HG03196 (cell line): Measurements from ENCODE around the gene ADAMTS14.
"Not testable (repeated sequence)": the region's sequence is repeated elsewhere in the genome, so short reads cannot be mapped to it uniquely, and the experiment has no call there.

Experiments
- ATAC-seq: cut with Tn5 transposase; IDR thresholded peaks from one replicate; pipeline ENCODE4 v1.9.1; 2021; ENCODE audit not compliant: unreplicated experiment

ADAMTS14 gene

DNA sequence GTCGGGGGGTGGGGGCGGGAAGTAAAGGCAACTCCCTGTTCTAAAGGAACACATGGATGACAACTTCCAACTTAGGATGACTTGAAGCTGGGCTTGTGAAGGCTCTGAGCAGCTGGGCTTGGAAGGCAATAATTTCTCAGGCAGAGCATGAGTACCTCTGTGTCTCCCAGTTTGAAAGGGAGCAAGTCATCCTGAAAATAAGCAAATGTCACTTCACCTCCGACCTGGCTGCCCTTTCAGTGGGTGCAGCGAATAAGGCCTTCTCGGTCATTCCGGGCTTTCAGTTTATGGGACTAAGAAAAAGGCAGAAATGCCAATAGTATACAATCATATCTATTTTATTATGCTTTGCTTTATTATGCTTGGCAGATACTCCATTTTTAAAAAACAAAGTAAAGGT lies 15.3 kb upstream of the ADAMTS14 start:
- no peak for ATAC-seq

DNA sequence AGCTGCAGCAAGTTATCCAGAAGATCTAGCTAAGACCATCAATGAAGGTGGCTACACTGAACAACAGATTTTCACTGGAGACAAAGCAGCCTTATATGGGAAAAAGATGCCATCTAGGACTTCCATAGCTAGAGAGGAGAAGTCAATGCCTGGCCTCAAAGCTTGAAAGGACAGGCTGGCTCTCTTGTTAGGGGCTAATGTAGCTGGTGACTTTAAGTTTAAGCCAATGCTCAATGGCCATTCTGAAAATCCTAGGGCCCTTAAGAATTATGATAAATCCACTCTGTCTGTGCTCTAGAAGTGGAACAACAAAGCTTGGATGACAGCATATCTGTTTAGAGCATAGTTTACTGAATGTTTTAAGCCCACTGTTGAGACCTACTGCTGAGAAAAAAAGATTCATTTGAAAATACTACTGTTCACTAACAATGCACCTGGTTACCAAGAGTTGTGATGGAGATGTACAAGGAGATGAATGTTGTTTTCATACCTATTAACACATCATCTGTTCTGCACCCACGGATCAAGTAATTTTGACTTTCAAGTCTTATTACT lies 13.6 kb upstream of the ADAMTS14 start:
- no peak for ATAC-seq

DNA sequence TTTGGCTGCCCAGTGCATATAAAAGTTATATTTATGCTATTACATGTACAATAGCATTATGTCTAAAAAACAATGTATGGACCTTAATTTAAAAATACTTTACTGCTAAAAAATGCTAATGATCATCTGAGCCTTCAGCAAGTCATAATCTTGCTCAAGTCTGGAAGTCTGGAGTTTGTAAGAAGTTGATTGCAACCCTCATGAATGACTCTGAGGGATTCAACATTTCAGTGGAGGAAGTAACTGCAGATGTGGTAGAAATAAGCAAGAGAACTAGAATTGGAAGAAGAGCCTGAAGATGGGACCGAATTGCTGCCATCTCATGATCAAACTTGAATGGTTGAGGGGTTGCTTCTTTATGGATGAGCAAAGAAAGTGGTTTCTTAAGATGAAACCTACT lies 13.0 kb upstream of the ADAMTS14 start:
- ATAC-seq = no peak

DNA sequence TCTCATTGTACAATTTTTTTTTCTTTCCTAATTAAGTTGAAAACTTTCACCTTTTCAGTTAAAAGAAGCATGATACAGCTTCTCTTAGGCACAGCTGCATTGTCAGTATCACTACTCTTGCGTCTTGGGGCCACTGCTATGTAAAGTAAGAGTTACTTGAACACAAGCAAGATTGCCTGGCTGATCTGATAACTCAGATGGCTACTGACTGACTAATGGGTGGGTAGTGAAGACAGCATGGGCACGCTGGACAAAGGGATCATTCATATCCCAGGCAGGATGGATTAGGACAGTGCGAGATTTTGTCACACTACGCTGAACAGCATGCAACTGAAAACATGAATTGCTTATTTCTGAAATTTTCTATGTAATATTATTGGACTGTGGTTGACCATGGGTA lies 11.6 kb upstream of the ADAMTS14 start:
- ATAC-seq = no peak

DNA sequence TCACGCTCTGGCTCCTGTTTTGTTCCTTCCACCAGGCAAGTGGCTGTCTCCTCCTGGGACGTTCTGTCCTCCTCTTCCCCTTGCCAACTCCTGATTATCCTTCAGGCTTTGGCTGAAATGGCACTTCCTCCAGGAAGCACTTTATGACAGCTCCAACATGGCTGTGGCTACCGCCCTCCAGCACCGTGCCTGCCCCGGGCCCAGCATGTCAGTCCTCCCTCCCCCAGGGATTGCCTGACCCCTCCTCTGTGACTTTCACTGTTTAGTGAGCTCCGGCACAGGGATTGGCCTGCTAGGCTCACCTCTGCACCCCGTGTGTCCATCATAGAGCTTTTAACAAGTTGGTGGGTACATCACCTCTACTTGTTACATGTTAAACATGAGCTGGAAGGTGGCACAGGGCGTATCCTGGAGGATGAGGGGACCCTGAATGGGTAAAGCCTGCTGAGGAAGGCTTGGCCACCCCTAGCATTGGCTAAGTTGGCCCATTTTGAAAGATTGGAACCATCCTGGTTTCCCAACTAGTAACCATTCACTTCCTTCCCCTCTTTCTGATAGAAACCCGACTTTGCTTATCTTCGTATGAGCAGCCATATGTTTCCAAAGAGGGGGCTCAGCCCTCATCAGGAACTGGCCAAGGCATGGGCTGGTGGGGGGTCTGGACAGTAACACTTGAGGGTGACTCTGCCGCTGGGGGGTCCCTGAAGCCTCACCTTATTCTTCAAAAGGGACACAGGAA lies 10.5 kb upstream of the ADAMTS14 start:
- no peak for ATAC-seq

DNA sequence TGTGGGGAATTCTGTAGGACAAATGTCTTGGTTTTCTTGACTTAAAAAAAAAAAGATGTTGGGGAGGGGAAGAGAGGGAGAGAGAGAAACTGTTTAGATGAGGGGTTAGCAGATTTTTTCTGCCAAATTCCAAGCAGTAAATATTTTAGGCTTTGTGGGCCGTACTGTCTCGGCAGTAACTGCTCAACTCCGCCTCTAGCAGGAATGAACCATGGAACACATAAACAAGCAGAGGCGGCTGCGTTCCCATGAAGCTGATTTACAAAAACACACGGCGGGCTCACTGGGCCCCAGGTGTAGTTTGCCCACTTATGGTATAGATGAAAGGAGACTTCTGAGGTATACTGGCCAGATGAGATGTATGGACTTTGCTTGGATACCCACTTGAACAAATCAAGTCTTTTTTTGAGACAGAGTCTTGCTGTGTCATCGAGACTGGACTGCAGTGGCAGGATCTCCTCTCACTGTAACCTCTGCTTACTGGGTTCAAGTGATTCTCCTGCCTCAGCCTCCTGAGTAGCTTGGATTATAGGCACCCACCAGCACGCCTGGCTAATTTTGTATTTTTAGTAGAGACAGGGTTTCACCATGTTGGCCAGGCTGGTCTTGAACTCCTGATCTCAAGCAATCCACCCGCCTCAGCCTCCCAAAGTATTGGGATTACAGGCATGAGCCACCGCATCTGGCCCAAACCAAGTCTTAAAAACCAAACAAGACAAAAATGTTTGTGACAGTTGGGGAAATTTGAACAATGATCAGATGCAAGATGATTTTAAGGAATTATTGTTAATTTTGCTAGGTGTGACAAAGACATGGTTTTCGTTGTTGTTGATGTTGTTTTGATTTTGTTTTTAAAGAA lies 9.7 kb upstream of the ADAMTS14 start:
- no peak for ATAC-seq

DNA sequence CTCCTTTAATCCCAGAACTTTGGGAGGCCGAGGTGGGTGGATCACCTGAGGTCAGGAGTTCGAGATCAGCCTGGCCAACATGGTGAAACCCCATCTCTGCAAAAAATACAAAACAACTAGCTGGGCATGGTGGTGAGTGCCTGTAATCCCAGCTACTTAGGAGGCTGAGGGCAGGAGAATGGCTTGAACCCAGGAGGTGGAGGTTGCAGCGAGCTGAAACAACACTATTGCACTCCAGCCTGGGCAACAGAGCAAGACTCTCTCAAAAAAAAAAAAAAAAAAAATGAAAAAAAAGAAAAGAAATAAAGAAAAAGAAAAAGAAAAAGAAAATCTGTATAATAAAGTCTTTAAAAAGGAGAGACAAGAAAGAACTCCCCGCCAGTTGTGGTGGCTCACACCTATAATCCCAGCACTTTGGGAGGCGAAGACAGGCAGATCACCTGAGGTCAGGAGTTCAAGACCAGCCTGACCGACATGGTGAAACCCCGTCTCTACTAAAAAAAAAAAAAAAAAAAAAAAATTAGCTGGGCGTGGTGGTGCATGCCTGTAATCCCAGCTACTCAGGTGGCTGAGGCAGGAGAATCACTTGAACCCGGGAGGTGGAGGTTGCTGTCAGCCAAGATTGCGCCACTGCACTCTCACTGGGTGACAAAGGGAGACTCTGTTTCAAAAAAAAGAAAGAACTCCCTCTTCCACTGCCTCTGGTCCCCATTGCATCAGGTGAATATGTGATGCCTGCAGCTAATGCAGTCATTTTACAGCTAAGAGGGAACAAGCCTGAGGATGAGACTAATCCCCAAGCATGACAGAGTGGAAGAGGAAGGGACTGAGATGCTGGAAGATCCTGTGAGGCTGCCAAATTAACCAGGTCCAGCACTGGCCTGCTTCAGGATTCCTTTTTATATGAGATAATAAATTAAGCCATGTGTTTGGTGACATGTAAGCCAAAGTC lies 8.6 kb upstream of the ADAMTS14 start:
- not testable (repeated sequence) for ATAC-seq

DNA sequence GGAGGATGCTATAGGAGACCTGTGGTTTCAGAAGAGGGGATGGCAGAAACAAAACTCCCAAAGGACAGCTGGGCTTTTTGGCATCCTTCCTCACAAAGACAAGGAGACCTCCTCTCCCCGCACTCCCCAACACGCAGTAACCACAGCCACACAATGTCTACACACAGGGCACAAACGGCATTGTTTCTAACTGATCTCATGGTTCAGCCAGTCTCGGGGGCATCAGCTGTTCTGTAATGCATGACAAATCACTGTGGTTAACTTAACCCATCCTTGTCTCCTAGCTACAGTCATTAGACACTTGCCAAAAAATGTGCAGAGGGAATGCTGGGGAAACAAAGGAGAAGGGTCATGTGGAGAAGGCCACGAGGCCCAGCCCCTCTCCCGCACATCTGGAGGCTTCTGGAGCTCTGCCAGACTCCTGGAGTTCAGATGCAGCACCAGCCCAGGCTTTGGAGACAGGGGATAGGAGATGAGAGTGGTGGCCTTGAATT lies 7.6 kb upstream of the ADAMTS14 start:
- no peak for ATAC-seq

DNA sequence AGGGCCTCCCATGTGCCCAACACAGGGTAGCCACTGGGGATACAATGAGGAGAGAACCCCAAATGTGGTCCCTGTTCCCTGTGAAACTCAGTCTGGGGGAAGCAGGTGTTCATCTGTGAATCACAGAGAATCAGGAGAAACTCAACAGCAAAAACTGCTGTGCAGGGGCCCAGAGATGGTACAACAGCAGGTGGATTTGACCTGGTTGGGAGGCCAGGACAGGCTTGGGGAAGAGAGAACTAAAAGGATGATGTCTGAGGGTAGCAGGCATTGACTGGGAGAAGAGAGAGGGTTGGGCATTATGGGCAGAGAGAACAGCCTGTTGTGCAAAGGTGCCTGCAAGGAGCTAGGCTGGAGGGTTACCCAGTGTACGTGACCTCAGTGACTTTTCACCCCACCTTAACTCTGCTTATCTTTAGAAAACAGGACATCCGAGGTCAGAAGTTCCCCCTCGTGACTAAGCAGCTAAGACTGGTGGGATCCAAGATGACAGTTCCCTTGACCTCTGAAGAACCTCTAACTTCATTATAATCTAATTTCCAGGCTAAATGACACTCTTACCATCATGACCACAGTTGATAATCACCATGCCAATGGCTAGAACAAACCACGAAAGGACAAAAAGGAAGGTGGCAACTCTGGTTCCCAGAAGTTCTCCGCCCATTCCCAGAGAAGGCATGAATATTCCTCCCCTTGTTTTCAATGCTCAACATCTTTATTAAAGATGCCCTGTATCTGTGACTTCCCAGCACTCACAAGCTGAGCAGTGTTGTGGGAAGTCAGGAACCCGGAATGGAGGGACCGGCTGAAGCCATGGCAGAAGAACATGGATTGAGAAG lies 5.1 kb upstream of the ADAMTS14 start:
- no peak for ATAC-seq

DNA sequence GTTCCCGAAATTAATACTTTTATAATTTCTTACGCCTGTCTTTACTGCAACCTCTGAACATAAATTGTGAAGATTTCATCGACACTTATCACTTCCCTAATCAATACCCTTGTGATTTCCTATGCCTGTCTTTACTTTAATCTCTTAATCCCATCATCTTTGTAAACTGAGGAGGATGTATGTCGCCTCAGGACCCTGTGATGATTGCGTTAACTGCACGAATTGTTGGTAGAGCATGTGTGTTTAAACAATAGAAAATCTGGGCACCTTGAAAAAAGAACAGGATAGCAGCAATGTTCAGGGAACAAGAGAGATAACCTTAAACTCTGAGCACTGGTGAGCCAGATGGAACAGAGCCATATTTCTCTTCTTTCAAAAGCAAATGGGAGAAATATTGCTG lies 4.5 kb upstream of the ADAMTS14 start:
- not testable (repeated sequence) for ATAC-seq

DNA sequence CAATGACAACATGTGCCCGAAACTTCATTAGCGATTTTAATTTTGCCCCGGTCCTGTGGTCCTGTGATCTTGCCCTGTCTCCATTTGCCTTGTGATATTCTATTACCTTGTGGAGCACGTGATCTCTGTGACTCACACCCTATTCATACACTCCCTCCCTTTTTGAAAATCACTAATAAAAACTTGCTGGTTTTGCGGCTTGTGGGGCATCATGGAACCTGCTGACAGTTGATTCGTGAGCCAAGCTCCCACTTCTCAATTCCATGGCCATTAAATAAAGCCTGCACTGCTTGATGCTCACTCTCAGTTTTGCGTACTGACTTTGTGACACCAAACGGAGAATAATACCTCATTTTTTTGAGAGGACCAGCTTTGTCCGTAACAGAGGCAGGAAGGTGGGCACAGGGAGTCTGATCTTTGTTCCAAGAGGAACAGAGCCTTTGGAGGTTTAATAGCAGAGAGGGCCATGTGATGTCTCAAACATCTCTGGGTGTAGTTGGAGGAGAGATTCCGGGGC lies 3.8 kb upstream of the ADAMTS14 start:
- no peak for ATAC-seq

DNA sequence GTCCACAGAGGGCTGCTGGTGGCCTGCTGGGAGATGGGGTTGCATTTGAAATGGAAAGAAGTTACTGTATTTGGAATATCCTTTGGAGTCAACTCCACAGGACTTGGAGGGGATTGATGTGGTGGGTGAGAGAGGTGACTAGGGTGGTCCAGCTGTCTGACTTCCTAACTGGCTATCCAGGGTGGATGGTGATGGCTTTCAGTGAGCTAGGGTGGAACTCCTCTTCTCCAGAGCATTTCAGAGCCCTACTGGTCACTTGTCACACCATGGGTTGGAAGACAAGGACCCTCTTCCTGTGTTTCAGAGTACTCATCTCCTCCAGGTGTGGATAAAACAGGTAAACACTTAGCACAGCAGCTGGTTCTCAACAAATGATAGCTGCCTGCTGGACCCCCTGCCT lies 3.3 kb upstream of the ADAMTS14 start:
- no peak for ATAC-seq

DNA sequence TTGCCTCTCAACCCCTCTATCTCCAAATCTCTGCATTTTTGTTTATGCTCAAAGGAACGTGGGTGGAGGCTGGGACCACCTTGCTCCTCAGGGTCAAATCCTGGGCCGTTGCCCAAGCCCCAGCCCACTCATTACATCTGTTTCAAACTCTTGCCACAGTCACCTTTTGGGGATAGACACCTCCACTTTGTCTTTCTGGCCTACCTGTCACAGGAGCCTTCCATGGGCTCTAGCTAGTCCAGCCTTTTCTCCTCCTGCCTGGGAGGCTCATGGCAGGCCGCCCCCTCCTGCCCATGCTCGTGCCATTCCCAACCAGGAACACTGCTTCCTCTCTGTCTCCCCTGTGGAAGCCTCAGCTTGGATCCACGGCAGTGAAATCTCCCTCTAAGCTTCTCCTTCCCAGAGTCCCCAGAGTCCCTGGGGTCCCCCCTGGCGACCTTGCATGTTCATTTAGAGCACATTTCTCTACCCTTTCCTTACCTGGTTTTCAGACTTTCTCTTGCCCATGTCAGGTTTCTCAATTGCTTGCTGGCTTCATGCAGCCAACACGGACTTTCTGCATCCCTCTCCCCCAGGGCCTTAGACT lies 2.5 kb upstream of the ADAMTS14 start:
- no peak for ATAC-seq

DNA sequence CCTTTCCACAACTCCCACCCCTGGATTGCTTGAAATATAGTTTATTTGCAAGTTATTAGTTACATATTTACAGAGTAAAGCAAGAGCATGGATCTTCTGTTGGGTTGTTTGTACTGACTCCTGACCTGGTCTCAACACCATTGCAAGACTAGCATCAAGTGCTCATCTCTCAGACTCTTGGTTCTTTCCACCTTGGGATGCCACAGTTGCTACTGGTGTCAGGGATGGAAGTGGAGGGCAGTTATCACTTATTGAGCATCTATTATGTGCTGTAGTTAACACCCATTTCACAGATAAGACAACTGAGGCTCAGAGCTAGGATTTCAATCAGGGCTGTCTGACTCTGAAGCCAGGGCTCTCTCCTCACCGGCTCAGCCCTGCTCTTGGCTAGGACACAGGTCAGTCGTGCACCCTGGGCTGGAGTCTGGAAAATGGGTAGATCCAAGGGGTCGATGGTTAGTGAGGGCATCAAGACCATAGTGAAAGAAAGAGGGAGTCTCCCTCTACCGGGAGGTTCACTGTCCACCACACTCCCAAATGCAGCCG lies 614 bp upstream of the ADAMTS14 start:
- ATAC-seq = no peak

DNA sequence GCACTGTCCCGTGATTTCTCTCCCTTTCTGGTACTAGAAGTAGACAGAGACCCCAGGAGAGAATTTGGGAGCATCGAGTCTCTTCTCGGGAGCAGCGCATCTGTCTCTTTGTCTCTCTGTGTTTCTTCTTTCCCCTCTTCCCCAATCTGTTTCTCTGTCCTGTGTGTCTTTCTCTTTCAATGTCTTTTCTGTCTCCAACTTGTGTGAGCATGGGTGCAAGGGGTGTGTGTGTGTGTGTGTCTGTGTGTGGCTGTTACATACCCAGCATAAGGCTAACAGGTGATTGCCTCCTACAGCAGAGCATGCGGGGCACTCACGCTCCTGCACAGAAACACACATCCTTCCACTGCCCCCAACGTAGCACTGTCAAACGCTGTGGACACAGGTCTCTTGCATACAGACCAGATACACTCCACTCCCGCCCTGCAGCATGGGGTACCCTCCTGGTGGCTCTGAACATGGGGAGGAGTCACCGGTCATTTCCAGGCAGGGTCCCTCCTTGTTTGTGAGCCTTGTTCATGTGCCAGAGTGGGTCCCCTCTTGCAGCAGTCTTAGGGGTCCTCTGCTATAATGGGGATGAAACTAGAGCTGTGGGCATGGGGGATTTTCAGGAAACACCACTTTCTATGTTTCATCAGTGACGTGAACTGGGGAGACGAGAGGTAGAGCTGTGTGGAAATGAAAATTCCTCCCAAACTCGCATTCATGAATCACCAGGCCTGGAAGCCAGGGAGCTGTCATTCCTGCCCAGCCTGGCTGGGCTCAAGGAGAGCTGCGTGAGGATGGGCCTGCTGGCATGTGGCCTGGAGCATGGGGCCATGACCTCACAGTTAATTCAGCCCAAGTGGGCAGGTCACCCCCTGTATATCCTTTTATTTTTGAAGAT lies 980 bp downstream of the ADAMTS14 start:
- no peak for ATAC-seq

DNA sequence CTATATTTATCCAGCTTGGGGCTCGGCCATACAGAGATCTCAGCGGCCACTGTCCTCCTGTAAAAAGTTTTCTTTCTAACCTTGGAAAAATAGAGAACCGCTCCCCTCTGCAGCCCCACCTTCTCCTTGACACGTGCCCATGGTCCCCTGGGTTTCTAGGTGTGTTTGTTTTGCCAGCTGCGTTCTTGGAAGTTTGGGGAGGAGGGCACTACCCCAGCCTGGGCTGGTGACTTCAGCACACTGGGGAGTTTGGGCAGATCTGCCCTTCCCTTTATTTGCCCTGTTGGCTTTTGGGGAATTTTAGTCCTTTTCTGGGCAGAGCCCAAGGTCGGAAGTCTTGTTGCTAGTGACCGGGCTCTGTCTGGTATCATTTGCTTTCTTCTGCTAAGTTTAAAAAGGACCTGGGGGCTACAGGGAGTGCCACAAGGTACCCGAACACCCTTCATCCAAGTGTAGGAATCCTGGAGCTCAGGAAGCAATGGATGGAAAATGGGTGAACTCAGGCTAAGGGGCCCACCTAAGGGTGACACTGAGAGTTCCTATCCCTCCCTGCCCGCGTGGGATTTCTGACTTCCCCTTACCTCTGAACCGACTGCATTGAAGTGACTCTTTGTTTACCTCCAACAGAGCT lies 1.7 kb downstream of the ADAMTS14 start:
- no peak for ATAC-seq
